Right hindlimb (tissue), 1 donor: Measurements from ENCODE around the gene DMGDH.
A peak's percentile ranks its signal among the peaks of the same experiment; 100 is the strongest.

ENCODE experiments used
- DNase-seq: peaks from one replicate; pipeline ENCODE4 v3.0.0-alpha.2; 2018

The DMGDH gene

DNA sequence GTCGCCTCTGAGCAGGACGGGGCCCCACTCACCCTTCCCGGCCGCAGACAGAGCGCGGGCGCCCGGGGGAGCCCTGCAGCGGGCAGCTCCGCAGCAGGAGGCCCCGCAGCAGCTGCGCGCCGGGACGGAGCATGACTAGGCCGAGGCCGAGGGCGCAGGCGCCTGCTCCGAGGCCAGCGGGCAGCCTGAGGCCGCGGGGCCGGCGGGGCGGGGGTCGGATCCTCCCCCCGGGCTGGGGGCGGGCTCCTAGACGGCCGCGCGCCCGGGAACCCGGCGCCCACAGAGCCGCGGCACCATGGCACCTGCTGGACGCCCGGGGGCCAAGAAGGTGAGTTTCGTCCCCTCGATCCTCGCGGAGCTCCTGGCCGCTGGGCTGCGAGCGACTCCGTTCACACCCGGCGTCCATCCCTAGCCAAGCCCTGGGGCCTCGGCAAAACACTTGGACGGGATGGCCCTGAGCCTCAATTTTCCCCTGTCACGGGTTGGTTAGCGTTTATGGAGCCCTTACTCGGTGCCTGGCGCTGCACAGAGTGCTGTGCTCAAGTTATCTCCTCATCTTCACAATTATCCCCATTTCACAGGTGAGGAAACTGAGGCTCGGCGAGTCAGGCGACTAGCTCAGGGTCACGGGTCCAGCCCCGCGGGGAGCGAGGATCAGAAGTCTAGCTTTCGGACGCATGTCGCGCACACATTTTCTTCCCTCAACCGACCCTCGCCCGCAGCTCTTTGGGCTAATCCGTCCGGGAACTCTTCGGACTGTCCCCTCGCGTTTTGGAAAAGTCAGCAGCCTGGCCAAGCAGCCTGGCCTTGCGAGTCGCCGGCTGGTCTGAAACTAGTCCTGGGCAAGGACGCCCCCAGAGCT lies at the start of gene DMGDH, which contains the start of gene BHMT2:
TSS of gene DMGDH (minus strand) at position 187 of the 862 bp plus-strand sequence. CDS start at position 133, 54 bp downstream.
TSS of gene BHMT2 (plus strand) at position 280 of the 862 bp plus-strand sequence. CDS start at position 296, 16 bp downstream.
- DNase-seq: peak; percentile 58

DNA sequence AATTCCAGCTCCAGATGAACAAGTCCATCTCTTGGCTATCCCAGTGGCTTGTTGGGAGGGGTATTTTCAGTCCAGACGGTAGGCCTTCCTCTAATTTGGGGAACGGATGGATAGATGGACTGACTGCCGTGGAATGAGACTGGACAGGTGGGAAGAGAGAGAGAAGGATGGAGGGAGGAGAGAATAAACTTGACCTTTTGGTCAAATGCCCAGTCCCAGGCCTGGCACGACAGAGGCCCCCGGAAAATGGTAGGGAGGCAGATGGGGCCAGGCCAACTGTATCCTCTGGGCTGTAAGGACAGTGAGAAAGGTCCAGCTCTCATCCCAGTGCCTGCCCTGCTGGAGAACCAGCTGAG lies 43.2 kb upstream of the DMGDH start:
- no peak for DNase-seq

DNA sequence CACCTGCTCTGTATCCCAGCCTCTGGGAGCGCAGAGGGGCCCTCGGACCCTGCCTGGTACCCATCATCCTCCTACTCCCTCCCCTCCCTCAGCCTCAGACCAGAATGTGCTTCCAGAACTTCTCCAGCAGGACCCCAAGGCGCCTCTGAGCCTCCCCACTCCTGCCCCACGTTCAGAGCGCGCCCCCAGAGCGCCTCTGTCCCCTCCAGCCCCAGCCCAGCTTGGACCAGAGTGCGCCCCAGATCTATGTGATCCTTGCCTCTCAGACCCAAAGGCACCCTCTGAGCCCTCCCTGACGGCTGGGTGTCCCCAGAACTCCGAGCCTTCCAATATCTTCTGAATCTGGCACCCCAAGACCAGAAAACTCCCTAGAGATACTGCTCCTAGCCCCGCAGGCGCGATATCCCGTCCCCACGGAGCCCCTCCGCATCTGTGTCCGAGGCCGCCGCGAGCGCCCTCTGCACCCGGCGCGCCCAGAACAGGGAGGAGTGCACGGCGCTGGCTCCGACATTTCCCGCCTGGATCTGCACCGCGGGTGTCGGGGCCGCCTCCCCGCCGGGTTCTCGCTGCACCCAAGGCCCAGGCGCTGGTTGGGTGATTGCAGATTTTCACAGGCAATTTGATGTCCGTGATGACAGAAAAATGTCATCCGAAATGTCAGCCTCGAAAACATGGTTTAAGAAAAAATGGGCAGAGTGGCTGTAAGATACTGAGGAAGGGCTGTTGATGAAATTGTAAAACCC lies 42.7 kb upstream of the DMGDH start:
- DNase-seq: no peak

DNA sequence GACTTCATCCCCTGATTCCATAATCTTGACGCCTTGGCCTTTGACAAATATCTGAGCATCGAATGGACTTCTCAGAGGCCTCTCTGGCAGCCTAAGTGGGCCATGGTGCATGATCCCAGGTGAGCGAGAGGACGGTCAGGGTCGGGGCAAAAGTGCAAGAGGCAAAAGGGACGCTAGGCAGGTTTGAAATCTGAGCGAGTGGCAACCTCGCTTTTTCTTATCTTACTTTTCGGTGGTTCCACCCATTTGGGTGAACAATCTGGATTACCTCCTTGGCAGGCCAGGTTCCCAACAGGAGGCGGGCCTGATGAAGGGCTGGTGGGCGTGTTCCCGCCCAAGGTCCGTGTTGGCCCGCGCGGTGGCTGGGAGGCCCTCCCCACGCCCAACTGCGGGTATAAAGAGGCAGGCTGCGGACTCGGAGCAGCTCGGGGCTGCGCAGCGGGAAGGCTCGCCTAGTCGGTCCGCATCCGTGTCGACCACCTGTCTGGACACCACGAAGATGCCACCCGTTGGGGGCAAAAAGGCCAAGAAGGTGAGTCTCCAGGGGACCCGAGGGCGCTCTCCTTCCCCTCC lies 42.0 kb upstream of the DMGDH start, which contains the start of gene BHMT:
TSS of gene BHMT (plus strand) at position 423 of the 573 bp plus-strand sequence. CDS start at position 500, 77 bp downstream.
- DNase-seq: no peak

DNA sequence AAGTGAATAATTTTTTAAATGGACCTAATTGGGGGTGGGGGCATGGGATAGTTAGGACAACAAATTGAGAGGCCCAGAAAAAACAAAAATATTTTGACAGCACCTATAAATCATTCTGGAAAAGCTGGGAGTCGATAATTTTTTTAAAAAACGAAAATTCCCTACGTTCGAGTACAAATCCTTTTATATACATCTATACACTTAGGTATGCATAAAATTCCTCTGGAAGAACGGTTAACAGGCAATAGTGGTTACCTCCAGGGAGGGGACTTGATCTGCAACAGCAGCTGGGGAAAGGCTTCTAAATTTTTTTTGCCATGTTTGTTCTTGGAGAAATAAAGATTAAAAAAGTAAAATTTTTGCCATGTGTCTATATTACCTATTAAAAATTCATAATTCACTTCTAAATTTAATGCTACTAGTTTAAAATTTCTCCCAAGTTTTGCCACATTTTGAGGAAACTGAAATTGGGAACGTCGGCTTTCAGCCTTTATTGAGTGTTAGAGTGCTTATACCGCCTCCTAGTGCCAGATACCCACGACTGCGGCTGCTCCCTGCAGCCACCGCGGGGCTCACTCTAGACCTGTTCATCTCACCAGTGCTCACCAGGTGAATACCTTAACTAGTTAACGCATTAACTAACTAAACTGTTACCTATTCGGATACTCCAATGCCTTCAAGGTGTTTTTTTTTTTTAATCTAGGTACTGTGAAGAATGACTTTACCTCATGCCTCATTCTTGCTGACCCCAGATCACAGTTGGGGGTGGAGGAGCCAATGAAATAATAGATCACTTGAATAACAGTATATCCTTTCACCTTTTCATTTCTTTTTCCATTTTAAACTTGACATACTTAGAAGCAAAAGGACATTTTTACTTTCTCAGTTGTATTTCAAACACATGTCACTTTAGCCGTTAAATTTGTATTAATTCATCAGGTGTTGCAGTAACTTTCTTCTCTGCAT lies 40.3 kb upstream of the DMGDH start:
- DNase-seq: no peak

DNA sequence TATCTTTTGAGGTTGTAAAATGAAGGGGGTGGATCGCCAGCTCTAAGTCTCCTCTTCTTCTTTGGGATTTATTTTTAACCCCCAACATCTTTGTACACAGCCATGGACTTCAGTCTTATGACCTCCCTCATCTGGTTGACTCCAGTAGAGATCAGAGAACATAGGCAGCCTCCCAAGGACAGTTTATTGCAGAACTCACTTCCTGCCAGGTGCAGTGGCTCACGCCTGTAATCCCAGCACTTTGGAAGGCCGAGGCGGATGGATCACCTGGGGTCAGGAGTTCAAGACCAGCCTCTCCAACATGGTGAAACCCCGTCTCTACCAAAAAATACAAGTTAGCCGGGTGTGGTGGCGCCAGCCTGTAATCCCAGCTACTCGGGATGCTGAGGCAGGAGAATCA lies 39.3 kb upstream of the DMGDH start:
- DNase-seq: no peak

DNA sequence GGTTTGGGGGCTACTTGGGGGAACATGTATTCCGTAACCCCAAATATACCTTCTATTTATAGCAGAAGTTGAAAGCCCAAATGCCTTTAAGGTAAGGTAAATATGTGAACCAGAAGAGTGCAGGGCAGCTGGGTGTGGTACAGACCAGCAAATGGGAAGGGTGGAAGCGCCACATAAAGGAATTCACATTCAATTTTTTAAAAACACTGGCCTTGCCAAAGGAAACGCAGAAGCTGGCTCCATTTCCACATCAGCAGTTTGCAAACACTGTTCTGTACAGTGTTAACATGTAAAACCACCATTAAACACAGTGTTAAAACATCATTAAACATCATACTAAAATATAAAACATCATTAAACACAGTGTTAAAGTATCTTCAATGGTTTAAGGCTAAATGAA lies 38.6 kb upstream of the DMGDH start:
- no peak for DNase-seq

DNA sequence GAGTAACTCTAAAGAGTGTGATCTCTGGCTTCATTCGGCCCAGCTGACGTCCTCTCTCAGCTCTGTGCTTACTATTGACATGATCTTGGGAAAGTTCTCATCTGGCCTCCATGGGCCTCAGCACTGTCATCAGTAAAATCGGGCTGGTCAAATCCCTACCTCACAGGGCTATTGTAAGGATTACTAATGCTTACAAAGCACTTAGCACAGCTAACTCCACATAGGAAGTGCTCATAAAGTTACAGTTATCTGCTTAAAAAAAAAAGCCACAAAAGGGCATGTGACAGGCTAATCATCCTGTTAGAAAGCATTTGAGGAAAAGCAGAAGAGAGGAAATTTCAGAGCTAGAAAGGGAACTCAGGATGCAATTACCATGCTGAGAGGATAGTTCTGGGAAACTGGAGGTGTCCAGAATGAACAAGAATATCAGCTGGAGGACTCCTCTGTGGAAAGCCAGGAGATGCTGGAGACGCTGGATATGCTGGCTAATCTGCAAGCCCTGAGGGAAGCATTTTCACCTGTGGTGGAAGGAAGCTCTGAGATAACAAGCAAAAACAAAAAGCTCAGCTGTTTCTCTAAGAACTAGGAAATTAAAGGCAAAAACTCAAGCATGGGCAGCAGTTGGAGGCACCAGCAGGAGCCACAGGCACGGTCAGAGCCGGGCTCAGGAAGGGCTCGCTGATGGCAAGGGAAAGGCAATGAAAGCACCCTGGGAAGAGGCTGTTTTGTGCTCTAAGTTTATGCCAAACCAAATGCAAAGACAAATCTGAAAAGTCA lies 37.7 kb upstream of the DMGDH start:
- DNase-seq: no peak

DNA sequence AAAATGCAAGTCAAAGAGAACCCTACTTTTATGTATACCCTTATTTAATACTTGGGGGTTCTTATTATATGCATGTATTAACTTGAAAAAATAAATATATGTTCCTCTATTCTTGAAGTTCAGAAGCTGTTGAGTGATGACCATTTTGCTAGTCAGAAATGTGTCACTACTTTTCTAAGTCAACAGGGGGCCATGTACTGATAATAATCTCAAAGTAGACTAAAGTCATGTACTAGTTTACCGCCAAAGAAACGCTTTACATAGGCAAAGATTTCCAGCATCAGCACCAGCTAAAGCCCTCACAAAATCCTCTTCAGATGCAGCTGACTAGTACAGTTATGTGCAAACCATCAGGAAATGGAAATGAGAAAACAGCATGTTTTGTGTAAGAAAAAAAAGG lies 36.4 kb upstream of the DMGDH start:
- no peak for DNase-seq

DNA sequence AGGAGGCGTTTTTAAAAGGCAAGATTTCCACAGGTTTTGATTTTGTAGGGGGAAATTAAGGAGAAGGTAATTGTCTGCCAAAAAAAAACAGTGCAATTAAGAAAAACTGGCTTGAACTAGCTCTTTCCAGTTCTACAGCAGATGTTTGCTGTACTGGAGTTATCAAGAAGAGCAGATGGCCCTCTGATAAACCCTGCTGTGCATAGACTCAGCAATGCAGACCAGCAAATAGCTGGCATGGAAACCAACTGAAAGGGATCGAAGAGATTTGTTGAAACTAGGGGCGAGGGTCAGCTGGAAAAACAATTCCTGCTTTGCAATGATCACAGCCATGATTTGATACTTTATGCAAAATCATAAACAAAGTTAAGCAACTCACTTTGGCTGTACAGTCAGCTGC lies 24.3 kb upstream of the DMGDH start:
- DNase-seq: no peak

DNA sequence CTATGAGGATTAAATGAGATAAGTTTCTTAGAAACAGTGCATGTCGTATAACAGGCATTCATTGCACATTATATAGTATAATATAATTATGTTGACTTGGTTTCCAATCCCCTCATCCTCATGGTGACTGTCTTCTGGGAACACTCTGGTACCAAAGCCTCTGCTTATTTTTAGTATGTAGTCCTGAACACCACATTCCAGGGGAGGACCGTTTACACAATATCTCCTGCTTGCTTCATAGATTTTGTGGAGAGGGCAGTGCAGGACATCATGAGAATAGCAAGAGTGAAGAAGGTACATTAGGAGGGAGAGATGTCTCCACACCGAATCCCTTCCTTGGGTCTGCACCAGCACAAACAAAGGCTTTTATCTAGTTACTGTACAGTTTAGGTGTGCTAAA lies 21.6 kb upstream of the DMGDH start:
- DNase-seq: no peak

DNA sequence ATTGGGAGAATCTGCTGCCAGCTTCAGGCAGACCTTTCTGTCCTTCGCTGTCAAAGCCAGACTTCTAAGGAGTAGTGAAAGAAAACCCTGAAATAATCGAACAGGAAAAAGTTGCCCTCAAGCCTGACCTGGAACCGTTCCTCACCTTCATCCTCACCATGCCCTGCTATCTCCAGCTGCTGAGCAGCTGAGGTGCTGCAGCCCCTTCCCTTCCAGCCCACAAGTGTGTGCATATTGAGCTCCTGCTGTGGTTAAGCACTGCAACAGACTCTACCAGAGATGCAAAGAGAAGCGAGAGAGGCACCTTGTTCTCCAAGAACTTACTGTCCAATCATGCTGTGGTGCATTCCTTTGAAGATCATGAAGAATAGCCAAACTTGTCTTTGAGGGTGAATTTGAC lies 19.0 kb upstream of the DMGDH start:
- no peak for DNase-seq

DNA sequence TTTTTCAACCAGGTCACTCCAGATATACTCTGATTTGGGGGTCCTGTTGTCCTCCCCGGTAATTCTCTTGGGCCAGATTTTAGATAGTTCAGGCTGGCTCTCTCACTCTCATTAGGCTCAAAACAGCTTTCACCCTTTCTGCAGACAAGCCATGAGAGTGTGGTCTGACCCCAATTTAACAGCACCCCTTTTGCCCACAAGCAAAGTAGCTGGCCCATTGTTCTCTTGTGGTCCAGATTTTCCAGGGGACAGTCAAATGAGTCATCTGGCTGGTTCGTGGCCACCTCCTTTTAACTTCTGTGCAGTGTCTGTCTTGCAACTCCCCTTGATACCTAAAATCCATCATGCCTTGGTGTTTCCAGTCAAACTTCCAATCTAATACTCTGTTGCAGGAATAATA lies 16.6 kb upstream of the DMGDH start:
- no peak for DNase-seq

DNA sequence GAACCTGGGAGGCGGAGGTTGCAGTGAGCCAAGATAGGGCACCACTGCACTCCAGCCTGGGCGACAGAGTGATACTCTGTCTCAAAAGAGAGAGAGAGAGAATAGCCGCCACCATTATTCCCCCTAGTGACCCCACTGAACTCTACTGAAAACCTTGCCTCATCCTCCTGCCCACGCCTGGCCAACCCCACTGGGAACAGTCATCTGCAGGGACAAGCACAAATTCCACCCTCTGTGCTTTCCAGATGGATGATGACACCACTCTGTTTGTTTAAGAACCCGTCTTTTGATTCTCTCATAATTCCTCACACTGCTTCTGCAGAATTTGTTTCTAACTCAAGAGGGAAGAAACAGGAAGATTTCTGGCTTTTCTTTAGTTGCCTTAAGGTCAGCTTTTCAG lies 12.3 kb upstream of the DMGDH start:
- no peak for DNase-seq

DNA sequence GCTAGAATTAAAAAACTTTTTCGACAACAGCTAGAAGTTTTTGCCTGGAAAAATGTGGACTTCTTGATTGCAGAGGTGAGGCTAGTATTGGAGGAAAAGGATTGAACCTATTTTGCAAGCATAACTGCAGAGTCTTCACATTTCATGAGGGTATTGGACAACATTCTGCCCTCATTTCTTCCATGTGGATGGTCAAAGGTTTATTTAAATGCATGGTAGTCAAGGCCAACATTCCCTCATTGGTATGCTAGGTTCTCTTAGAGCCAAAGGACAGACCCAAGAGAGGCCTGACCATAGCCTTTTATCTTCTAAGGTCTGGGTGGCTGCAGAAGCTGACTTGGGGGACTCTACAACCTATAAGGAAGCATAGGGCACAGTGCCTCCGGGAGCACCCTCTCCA lies 11.3 kb upstream of the DMGDH start:
- DNase-seq: no peak

DNA sequence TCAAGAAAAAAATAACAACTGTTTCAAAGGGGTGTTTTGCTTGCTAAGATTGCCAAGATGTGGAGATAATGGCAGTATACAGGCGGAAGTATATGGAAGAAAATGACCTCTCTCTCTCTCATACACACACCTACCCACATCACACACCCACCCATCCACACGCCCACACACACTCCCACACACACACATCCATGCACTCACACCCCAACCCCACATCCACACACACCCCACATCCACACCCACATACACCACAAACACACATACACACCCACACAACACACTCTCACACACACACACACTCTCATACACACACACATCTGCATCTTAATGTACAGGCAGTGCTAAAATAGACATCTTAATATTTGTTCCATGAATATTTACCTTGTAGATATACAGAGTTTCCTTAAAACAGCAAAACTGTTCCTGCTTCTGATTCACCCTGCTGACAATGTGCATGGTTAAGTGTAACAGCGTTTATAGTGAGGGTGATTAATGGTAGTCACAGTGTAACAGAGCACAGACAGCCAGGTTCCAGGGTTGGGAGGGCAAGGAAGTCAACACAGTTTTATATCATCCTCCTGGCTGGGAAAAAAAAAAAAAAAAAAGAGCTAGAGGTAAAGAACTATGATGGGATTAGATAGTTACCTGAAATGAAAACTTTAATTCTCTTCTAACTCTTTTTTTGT lies 8.3 kb upstream of the DMGDH start:
- no peak for DNase-seq

DNA sequence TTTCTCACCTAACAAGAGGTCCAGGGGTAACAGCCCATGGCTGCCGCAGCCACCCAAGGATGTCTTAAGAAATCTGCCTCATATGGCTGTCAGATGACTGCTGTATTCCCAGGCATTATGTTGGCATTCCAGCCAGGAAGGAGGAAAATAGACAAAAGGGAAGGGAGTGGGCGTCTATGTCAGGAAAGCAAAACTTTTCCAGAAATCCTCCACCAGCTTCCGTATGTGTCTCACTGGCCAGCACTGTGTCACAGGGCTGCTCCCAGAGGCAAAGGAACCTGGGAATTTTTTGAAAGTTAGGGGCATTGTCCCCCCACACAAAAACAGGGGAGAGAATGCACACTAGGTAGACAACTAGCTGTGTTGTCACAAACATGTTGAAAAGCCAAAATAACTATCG lies 7.3 kb upstream of the DMGDH start:
- no peak for DNase-seq

DNA sequence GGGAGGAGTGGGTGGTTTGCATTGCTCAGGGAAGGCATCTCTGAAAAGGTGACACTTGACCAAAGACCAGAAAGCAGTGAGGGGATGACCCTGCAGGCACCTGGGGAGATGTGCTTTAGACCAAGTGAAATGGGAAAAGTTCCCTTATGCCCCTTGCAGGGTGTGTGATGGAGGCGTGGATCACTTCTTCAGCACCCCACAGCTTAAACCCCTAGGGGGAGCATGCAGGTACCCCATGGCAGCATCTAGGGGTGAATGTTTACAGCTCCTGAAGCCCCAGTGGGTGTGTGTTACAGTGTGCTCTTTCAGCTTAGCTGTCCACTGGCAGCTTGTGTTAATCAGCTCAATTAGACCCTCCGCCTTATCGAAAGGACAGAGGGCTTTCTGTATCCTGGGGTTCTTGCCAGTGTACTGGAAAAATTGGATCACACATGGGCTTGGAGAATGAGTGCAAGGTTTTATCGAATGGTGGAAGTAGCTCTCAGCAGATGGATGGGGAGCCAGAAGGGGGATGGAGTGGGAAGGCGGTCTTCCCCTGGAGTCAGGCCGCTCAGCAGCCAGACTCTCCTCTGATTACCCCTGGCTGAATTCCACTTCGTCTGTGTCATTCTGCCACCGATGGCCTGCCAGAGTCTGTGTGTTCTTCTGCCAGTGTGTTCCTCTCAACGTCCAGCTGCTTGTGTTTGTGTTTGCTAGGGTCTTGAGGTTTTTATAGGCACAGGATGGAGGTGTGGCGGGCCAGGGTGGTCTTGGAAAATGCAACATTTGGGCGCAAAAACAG lies 6.4 kb upstream of the DMGDH start:
- no peak for DNase-seq

DNA sequence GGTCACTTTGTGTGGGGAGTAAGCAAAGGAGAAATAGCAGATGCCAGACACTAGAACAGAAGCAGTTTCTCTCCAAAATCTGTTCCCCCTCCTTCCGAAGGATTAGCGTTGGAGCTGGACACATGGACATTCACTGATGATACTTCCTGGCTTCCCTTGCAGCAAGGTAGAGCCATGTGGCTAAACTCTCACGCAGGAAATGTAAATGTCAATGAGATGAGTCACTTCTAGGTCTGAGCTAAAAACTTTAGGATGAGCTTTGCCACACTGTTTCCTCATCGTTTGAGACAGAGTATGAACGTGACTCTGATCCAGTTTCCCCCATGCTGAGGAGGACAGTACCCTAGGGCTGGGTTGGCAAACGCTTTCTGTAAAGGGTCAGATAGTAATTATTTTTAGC lies 5.2 kb upstream of the DMGDH start:
- DNase-seq: no peak

DNA sequence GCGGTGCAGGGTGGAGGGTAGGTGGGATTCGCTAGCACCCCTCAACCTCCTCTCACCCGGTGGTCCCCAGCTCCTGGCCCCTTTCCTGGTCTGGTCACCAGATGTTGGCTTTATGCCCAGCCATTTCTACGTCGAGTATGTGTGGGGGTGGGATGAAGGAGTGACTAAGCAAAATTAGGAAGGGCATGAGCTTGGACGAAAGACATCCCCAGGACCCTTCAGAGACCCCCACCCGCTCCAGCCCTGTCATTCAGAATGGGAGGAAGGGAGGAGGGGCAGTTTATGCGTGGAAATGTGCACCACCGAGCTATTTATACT lies 835 bp upstream of the DMGDH start:
- DNase-seq: peak; percentile 48
